Common myeloid progenitor, CD34-positive (primary cell): ENCODE data around the gene SARM1.

Source experiments
- CTCF ChIA-PET: fragments of 350-600 bp; sonication (Branson Sonifier 250); formaldehyde crosslinking; loops from one replicate; lab custom pipeline; 2021; ENCODE audit warnings: antibody characterized with exemption; lab: Charles Lee
- POLR2A ChIA-PET: fragments of 350-600 bp; sonication (Branson Sonifier 250); formaldehyde crosslinking; loops from one replicate; lab custom pipeline; 2021; ENCODE audit warnings: antibody characterized with exemption; lab: Charles Lee
- DNase-seq, 3 donors: peaks; one replicate each; pipeline versions ENCODE4 v3.0.0 to v3.0.0-alpha.2; 2013
- H3K27ac ChIP-seq, 2 experiments: 1 replicate in 1 of 2; 2 replicates in 1 of 2; pipeline ENCODE4 v1.7.0; 2013; ENCODE audit warnings: inconsistent platforms in 2 of 2, low read length in 2 of 2, mild to moderate bottlenecking in 2 of 2, low read depth in 1 of 2, moderate library complexity in 1 of 2; ENCODE audit not compliant: severe bottlenecking in 2 of 2, insufficient read depth in 1 of 2, poor library complexity in 1 of 2
- H3K27me3 ChIP-seq, 5 experiments: replicated peaks in 2 of 5; 1 replicate in 3 of 5; 2 replicates in 2 of 5; pipeline versions ENCODE4 v1.6.1 to v1.7.0; 2013; ENCODE audit warnings: low read length in 4 of 5, mild to moderate bottlenecking in 2 of 5, moderate library complexity in 2 of 5, inconsistent platforms in 1 of 5; ENCODE audit not compliant: insufficient read depth in 5 of 5, control insufficient read depth in 4 of 5
- H3K36me3 ChIP-seq, 4 experiments: 1 replicate in 2 of 4; 2 replicates in 2 of 4; pipeline versions ENCODE4 v1.6.1 to v1.7.0; 2013; ENCODE audit warnings: low read length in 3 of 4, control low read depth in 1 of 4, mild to moderate bottlenecking in 1 of 4; ENCODE audit not compliant: control insufficient read depth in 4 of 4, insufficient read depth in 4 of 4
- H3K4me1 ChIP-seq, 4 experiments: 1 replicate in 3 of 4; 2 replicates in 1 of 4; pipeline versions ENCODE4 v1.6.1 to v1.7.1; 2013; ENCODE audit warnings: low read length in 3 of 4, mild to moderate bottlenecking in 3 of 4, control low read depth in 1 of 4, inconsistent platforms in 1 of 4, moderate library complexity in 1 of 4; ENCODE audit not compliant: control insufficient read depth in 4 of 4, insufficient read depth in 4 of 4; ENCODE audit errors: control extremely low read depth in 1 of 4
- H3K4me3 ChIP-seq, 7 experiments: 1 replicate in 4 of 7; 2 replicates in 3 of 7; pipeline versions ENCODE4 v1.5.1 to v1.7.0; 2013; ENCODE audit warnings: mild to moderate bottlenecking in 7 of 7, low read length in 6 of 7, moderate library complexity in 6 of 7, inconsistent platforms in 2 of 7, low read depth in 2 of 7, control low read depth in 1 of 7; ENCODE audit not compliant: insufficient read depth in 4 of 7, control insufficient read depth in 1 of 7; ENCODE audit errors: extremely low read depth in 1 of 7
- H3K9me3 ChIP-seq, 5 experiments: 1 replicate in 4 of 5; 2 replicates in 1 of 5; pipeline versions ENCODE4 v1.6.1 to v1.7.1; 2013; ENCODE audit warnings: low read length in 4 of 5, mild to moderate bottlenecking in 2 of 5, inconsistent platforms in 1 of 5, low read depth in 1 of 5, moderate library complexity in 1 of 5; ENCODE audit not compliant: control insufficient read depth in 4 of 5, insufficient read depth in 2 of 5; ENCODE audit errors: control extremely low read depth in 1 of 5
- WGBS: methylation state at CpG from one replicate; pipeline ENCODE4 v1.1.5; 2013; ENCODE audit not compliant: insufficient coverage; 5-methylcytosine and 5-hydroxymethylcytosine counted together

Gene SARM1

DNA sequence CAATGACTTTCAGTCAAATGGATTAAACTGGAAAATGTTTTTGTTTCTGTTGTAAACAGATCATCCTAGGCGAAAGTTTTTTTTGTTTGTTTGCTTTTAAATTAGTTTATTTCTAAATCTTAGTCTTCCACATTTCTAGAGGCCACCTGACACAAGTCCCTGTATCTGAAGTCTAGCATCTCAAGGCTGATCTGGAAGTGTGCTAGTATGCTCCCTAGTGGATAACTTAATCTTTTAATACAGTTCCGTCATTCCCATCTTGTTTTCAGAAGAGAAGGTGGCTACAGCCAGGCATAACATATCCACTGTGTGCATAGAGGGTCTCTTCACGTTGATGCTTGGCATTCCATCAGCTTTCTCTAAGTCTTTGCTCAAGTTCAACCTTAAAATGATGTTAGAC is 43.8 kb upstream of the SARM1 start:
- Histone ChIP-seq H3K9me3 (no peaks in the 10 kb centered on the region), H3K27me3 (no peaks in the 10 kb centered on the region), H3K36me3 (peaks cover 12 to 57% (median 42%) of the 10 kb centered on the region in 4 experiments), H3K4me3 (no peak overlapping the region), H3K4me1 (peaks cover 0 to 22% (median 9%) of the 10 kb centered on the region in 4 experiments), H3K27ac (no peak overlapping the region)
- ChIA-PET POLR2A (no interaction called here), CTCF (no interaction called here)
- 96% methylated on average over 2 of the region's 3 CpGs for WGBS
- DNase-seq: no peak

DNA sequence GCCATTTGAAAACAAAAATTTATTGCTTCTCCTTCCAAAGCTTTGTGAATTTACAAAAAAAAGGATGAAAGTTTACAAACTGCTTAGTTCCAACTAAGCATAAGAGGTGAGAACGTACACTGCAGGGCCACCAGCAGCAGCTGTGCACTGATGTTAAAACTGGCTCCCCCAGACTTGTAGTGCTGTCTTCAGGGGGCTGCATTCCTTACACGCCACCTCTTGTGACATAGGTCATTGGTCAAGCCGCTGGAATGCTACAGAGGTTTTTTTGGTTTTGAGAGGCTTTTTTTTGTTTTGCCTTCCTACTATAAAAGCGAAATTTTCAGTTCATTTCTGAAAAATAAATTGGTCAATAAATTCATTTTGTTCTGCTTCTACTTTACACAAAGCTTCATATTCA is 43.2 kb upstream of the SARM1 start:
- CTCF ChIA-PET: no interaction called here
- WGBS: 89% methylated on average over 1 of the region's 4 CpGs
- POLR2A ChIA-PET: interaction anchor here (0.6 kb wide), 1 partner anchor 51 kb away, joined by 3 read pairs; no protein-coding TSS in a partner anchor
- DNase-seq: no peak
- H3K4me1 ChIP-seq: peaks cover 0 to 17% (median 9%) of the 10 kb centered on the region in 4 experiments
- H3K9me3 ChIP-seq: no peaks in the 10 kb centered on the region
- no peak overlapping the region for H3K4me3 ChIP-seq
- H3K36me3 ChIP-seq: peaks cover 12 to 57% (median 42%) of the 10 kb centered on the region in 4 experiments
- no peak overlapping the region for H3K27ac ChIP-seq
- H3K27me3 ChIP-seq: no peaks in the 10 kb centered on the region

DNA sequence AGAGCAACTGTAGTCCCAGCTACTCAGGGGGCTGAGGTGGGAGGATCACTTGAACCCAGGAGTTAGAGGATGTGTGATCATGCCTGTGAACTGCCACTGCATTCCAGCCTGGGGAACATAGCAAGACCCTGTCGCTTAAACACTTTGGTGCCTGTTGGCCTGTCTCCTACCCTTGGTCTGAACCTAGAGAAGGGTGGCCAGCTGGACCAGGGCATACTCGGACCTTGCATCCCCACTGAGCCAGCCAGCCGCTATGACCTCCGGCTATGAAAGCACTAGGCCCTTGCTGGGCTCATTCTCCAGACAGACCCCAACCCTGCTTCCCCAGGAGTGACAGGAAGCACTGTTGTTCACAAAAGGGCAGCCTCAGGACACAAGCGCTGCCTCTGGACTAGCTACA is 40.8 kb upstream of the SARM1 start:
- Histone ChIP-seq H3K36me3 (peaks cover 12 to 54% (median 42%) of the 10 kb centered on the region in 4 experiments), H3K27me3 (no peaks in the 10 kb centered on the region), H3K9me3 (no peaks in the 10 kb centered on the region), H3K27ac (no peak overlapping the region), H3K4me3 (no peak overlapping the region), H3K4me1 (peaks cover 7 to 17% (median 13%) of the 10 kb centered on the region in 4 experiments)
- ChIA-PET POLR2A (no interaction called here), CTCF (interaction anchor here (0.8 to 1.5 kb wide), 2 partner anchors 10 to 153 kb away, joined by 4 read pairs; no protein-coding TSS in a partner anchor)
- 95% methylated on average over 5 of the region's 5 CpGs for WGBS
- DNase-seq: no peak

DNA sequence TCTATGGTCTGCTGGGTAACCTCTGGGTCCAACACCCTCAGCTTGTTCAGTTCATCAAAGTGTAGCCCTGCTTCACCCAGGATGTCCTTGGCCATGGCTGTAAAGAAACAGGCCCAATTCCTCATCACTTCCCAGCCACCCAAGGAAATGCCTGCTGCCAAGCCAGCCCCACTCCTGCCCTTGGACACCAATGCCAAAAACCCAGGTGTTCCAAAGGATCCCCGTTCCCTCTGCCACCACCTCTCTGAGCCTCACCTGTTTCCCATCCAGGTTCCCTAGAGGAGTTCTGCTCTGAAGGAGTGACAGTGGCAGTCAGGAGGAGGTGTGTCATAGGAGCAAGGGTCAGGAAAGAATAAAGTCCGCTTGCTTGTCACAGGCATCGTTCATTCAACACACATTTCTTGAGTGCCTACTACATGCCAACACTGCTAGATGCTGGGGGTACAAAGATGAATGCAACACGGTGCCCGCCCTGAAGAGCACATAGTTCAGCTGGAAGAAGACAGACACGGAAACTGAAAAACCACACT is 39.5 kb upstream of the SARM1 start:
- WGBS: 100% methylated on average over 3 of the region's 6 CpGs
- H3K4me3 ChIP-seq: no peak overlapping the region
- no peak overlapping the region for H3K27ac ChIP-seq
- H3K27me3 ChIP-seq: no peaks in the 10 kb centered on the region
- no peak for DNase-seq
- CTCF ChIA-PET: interaction anchor here (1.2 kb wide), 1 partner anchor 15 kb away, joined by 3 read pairs; no protein-coding TSS in a partner anchor
- no peaks in the 10 kb centered on the region for H3K9me3 ChIP-seq
- H3K4me1 ChIP-seq: peaks cover 7 to 27% (median 22%) of the 10 kb centered on the region in 4 experiments
- POLR2A ChIA-PET: no interaction called here
- H3K36me3 ChIP-seq: peaks cover 12 to 48% (median 34%) of the 10 kb centered on the region in 4 experiments

GRCh38 chr17:28333083-28333746 is 38.3 kb upstream of the SARM1 start:
- ChIA-PET POLR2A (no interaction called here), CTCF (interaction anchor here (1.0 kb wide), 1 partner anchor 13 kb away, joined by 3 read pairs; no protein-coding TSS in a partner anchor)
- WGBS: 89% methylated on average over 1 of the region's 1 CpG
- no peak overlapping the region for H3K4me3 ChIP-seq
- no peaks in the 10 kb centered on the region for H3K9me3 ChIP-seq
- no peak for DNase-seq
- peaks cover 4 to 36% (median 26%) of the 10 kb centered on the region in 4 experiments for H3K36me3 ChIP-seq
- H3K27me3 ChIP-seq: no peaks in the 10 kb centered on the region
- peaks cover 7 to 30% (median 22%) of the 10 kb centered on the region in 4 experiments for H3K4me1 ChIP-seq
- H3K27ac ChIP-seq: no peak overlapping the region

DNA sequence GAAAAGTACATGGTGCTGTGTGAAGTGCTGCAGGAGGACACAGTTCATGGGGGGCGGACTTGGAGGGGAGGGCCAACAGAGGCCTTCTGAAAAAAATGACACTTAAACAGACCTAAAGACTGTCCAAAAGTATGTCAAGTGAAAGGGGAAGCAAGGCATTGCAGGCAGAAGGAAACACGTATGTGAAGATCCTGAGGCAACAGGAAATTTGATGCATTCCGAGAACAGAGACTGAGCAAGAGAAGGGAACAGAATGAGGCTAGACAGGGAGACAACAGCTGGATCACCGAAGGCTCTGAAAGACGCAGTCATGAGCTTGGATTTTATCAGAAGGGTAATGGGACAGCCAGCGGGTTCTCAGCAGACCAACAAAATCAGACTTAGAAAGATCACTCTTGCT is 37.3 kb upstream of the SARM1 start:
- peaks cover 7 to 30% (median 22%) of the 10 kb centered on the region in 4 experiments for H3K4me1 ChIP-seq
- ChIA-PET POLR2A (no interaction called here), CTCF (no interaction called here)
- H3K36me3 ChIP-seq: peaks cover 2 to 27% (median 19%) of the 10 kb centered on the region in 4 experiments
- DNase-seq: peak in 2 of 3 donors; percentile 16 to 17
- WGBS: 64% methylated on average over 5 of the region's 6 CpGs
- no peaks in the 10 kb centered on the region for H3K9me3 ChIP-seq
- H3K27ac ChIP-seq: peak overlapping the region in 1 of 2 experiments; percentile 97
- H3K4me3 ChIP-seq: peak overlapping the region in 6 of 7 experiments; percentile 75 to 96 (median 92)
- H3K27me3 ChIP-seq: no peaks in the 10 kb centered on the region
